Smooth muscle cell of the coronary artery (primary cell): ENCODE data around the gene KLHDC1. TPM values are rescaled to one million over a fixed set of nuclear protein-coding genes. Genes with fewer than 3 reads are reported as not detected.

Source experiments
- total RNA-seq: library from RNA; depleted of rRNA; stranded (reverse); fragments of >200 nt; gene quantifications from 2 replicates; pipeline ENCODE4 v1.2.3, GENCODE V29; 2014; ENCODE audit warnings: low replicate concordance

Gene KLHDC1, protein sequence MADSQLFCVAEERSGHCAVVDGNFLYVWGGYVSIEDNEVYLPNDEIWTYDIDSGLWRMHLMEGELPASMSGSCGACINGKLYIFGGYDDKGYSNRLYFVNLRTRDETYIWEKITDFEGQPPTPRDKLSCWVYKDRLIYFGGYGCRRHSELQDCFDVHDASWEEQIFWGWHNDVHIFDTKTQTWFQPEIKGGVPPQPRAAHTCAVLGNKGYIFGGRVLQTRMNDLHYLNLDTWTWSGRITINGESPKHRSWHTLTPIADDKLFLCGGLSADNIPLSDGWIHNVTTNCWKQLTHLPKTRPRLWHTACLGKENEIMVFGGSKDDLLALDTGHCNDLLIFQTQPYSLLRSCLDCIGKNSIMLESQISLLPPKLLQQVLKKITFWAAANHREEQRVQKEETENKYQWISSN
- total RNA-seq: 2.9 and 9.4 TPM in 2 replicates

DNA sequence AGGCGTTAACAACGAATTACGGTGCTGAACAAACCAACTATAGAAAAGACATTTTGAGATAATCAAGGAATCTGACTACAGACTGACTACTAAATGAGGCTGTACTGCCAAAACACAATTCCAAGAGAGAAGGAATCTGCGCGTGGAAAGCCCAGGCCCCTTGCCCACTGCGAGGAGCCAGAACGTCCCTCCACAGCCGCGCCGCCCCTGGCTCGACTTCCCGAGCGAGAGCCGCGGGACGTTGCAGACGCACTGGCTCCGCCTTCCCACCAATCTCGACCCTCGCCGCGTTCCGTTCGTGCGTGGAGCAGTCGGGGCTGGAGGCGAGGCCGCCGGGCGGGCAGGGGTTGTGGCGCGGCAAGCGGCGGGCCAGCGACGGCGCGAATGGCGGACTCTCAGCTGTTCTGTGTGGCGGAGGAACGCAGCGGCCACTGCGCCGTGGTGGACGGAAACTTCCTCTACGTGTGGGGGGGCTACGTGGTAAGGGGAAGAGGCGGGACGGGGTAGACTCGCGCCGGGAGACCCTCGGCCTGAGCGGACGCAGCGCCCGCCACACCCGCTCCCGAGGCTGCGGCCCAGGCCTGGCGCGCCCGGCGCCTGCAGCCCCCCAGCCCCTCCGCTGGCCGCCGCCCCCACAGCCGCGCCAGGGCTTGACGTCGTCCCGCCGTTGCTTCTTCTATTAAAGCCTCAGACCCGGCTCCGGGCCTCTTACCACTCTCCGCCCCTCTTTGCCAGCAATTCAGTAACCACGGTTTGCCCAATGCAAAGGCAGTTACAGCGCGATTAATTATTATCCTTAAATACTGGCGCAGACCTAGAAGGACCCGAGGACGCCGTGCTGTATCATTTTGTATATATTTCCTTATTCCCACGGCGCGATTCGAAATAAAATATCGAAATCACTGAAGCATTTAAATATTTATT lies at the start of gene KLHDC1:
KLHDC1 (plus strand) TSS at position 310 of the 924 bp plus-strand sequence; CDS start at position 385, 75 bp downstream.

GRCh38 chr14:49687942-49688700 lies 4.8 kb upstream of the KLHDC1 start, which contains the start of gene POLE2:
Gene POLE2 (minus strand): TSS chr14:49688214. CDS start chr14:49688203, 11 bp downstream.

DNA sequence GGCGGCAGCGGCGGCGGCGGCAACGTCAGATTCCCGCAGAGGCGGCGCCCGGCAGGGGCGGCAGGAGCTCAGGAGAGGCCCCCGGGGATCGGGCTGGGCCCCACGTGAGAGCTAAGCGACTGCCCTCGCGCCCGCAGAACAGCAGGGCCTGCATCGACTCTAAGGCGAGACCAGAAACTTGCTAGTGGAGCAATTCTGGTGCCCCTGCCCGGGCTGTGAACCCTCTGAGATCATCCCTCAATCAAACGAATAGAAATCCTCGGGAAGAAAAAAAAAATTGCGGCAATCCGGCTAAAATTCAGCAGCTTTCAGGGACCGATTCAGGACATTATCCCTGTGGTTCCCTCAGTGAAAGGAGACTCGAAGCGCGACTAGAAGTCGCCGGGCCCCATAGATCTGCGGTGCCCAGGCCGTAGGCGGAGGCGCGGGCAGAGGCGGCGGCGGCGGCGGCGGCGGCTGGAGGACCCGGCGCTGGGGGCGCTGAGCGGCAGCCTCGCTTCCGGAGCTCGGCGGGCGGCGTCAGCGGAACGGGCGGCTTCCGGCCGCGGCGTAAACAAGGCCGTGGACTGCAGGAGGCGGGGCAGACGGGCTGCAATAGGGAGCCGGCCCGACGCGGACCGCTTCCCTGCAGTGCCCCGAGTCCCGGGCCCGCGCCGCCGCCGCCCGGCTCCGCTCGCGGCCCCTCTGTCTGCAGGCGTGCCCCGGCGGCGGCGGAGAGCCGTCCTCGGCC lies 74.8 kb downstream of the KLHDC1 start, which contains the start of gene KLHDC2:
KLHDC2 (plus strand) TSS at position 583 of the 730 bp plus-strand sequence. CDS start 316 bp downstream, outside the sequence.

Other genes with a start within 250 kb of the KLHDC1 start
- 1,682 and 1,877 TPM in 2 replicates for gene RPS29, start 106.7 kb upstream of the KLHDC1 start, total RNA-seq
- 6.0 and 12.6 TPM in 2 replicates for gene LRR1, start 94.2 kb upstream of the KLHDC1 start, total RNA-seq
- gene RPL36AL, start 72.5 kb upstream of the KLHDC1 start, total RNA-seq: 297 and 551 TPM in 2 replicates
- 30.1 and 73.6 TPM in 2 replicates for gene MGAT2, start 72.3 kb upstream of the KLHDC1 start, total RNA-seq
- 3.5 and 8.9 TPM in 2 replicates for gene DNAAF2, start 57.9 kb upstream of the KLHDC1 start, total RNA-seq
- 4.9 and 5.3 TPM in 2 replicates for gene POLE2, start 4.9 kb upstream of the KLHDC1 start, total RNA-seq
- 79.9 and 106 TPM in 2 replicates for gene KLHDC2, start 75.0 kb downstream of the KLHDC1 start, total RNA-seq
- gene NEMF, start 159.7 kb downstream of the KLHDC1 start, total RNA-seq: 53.8 and 59.3 TPM in 2 replicates
- 28.5 and 50.9 TPM in 2 replicates for gene ARF6, start 200.0 kb downstream of the KLHDC1 start, total RNA-seq